H9 (cell line): Measurements from ENCODE around the gene RTP3. TPM values are rescaled to one million over a fixed set of nuclear protein-coding genes. Genes with fewer than 3 reads are reported as not detected.

Experiments used
- DNase-seq: peaks from one replicate; pipeline ENCODE4 v3.0.0-alpha.2; 2017
- H2AFZ ChIP-seq: one replicate; pipeline ENCODE4 v1.6.1; 2013; ENCODE audit warnings: mild to moderate bottlenecking, low read length, control low read depth, moderate library complexity
- H2AK5ac ChIP-seq: 2 replicates; pipeline ENCODE4 v1.6.1; 2013; ENCODE audit warnings: low read length, control low read depth, mixed read lengths; ENCODE audit not compliant: insufficient read length
- H2BK120ac ChIP-seq: one replicate; pipeline ENCODE4 v1.6.1; 2013; ENCODE audit warnings: low read depth, mild to moderate bottlenecking, low read length, control low read depth, inconsistent platforms; ENCODE audit not compliant: poor library complexity, severe bottlenecking
- H2BK12ac ChIP-seq: 2 replicates; pipeline ENCODE4 v1.6.1; 2013; ENCODE audit warnings: low read length, control low read depth, mixed read lengths, low read depth; ENCODE audit not compliant: insufficient read length
- H2BK15ac ChIP-seq: 2 replicates; pipeline ENCODE4 v1.6.1; 2013; ENCODE audit warnings: low read depth, low read length, control low read depth
- H2BK20ac ChIP-seq: one replicate; pipeline ENCODE4 v1.6.1; 2013; ENCODE audit warnings: low read depth, mild to moderate bottlenecking, low read length, control low read depth, inconsistent platforms; ENCODE audit not compliant: poor library complexity, severe bottlenecking
- H2BK5ac ChIP-seq: 2 replicates; pipeline ENCODE4 v1.6.1; 2013; ENCODE audit warnings: low read length, control low read depth, mixed read lengths; ENCODE audit not compliant: insufficient read length
- H3K14ac ChIP-seq: 2 replicates; pipeline ENCODE4 v1.6.1; 2013; ENCODE audit warnings: low read length, control low read depth; ENCODE audit not compliant: insufficient read depth
- H3K18ac ChIP-seq: 2 replicates; pipeline ENCODE4 v1.6.1; 2013; ENCODE audit warnings: low read depth, mild to moderate bottlenecking, mixed read lengths, low read length, control low read depth; ENCODE audit not compliant: insufficient read length
- H3K23ac ChIP-seq: 2 replicates; pipeline ENCODE4 v1.6.1; 2013; ENCODE audit warnings: low read length, control low read depth, mixed read lengths, low read depth; ENCODE audit not compliant: insufficient read length
- H3K23me2 ChIP-seq: 2 replicates; pipeline ENCODE4 v1.6.1; 2013; ENCODE audit warnings: low read depth, mild to moderate bottlenecking, mixed read lengths, low read length, control low read depth; ENCODE audit not compliant: insufficient read length, poor library complexity, severe bottlenecking
- H3K27ac ChIP-seq: 2 replicates; pipeline ENCODE4 v1.5.1; 2013; ENCODE audit warnings: low read length, control low read depth, mixed read lengths, low read depth; ENCODE audit not compliant: insufficient read length
- H3K27me3 ChIP-seq: 2 replicates; pipeline ENCODE4 v1.6.1; 2013; ENCODE audit warnings: low read length, control low read depth, inconsistent platforms; ENCODE audit not compliant: insufficient read depth
- H3K4ac ChIP-seq: 2 replicates; pipeline ENCODE4 v1.6.1; 2013; ENCODE audit warnings: low read depth, mild to moderate bottlenecking, control low read depth, inconsistent platforms, low read length, moderate library complexity
- H3K4me1 ChIP-seq: 2 replicates; pipeline ENCODE4 v1.6.1; 2013; ENCODE audit warnings: low read length, control low read depth, inconsistent platforms; ENCODE audit not compliant: insufficient read depth
- H3K4me2 ChIP-seq: 2 replicates; pipeline ENCODE4 v1.6.1; 2013; ENCODE audit warnings: low read length, control low read depth, mixed read lengths; ENCODE audit not compliant: insufficient read length, insufficient read depth
- H3K56ac ChIP-seq: 2 replicates; pipeline ENCODE4 v1.6.1; 2013; ENCODE audit warnings: low read depth, mild to moderate bottlenecking, mixed read lengths, low read length, control low read depth; ENCODE audit not compliant: insufficient read length
- H3K79me1 ChIP-seq: 2 replicates; pipeline ENCODE4 v1.6.1; 2013; ENCODE audit warnings: low read depth, mild to moderate bottlenecking, moderate library complexity, low read length, control low read depth, inconsistent platforms; ENCODE audit not compliant: insufficient read depth, poor library complexity, severe bottlenecking
- H3K79me2 ChIP-seq: 2 replicates; pipeline ENCODE4 v1.6.1; 2013; ENCODE audit warnings: low read length, control low read depth, inconsistent platforms; ENCODE audit not compliant: insufficient read depth
- H3K9ac ChIP-seq: 2 replicates; pipeline ENCODE4 v1.6.1; 2013; ENCODE audit warnings: low read length, control low read depth, mixed read lengths; ENCODE audit not compliant: insufficient read length; ENCODE audit errors: extremely low read depth
- H3K9me3 ChIP-seq: one replicate; pipeline ENCODE4 v1.6.1; 2013; ENCODE audit warnings: low read depth, low read length, inconsistent platforms; ENCODE audit not compliant: control insufficient read depth
- H3T11ph ChIP-seq: one replicate; pipeline ENCODE4 v1.6.1; 2013; ENCODE audit warnings: mild to moderate bottlenecking, low read length, control low read depth, inconsistent platforms
- H4K20me1 ChIP-seq: one replicate; pipeline ENCODE4 v1.6.1; 2013; ENCODE audit not compliant: control insufficient read depth, insufficient read length, insufficient read depth
- H4K5ac ChIP-seq: 2 replicates; pipeline ENCODE4 v1.6.1; 2013; ENCODE audit warnings: low read depth, mild to moderate bottlenecking, mixed read lengths, low read length, control low read depth; ENCODE audit not compliant: insufficient read length
- H4K8ac ChIP-seq: replicated peaks from 2 replicates; pipeline ENCODE4 v1.6.1; 2013; ENCODE audit warnings: low read length, control low read depth, mixed read lengths, low read depth; ENCODE audit not compliant: insufficient read length
- H4K91ac ChIP-seq: 2 replicates; pipeline ENCODE4 v1.6.1; 2013; ENCODE audit warnings: low read depth, mild to moderate bottlenecking, moderate library complexity, mixed read lengths, low read length, control low read depth; ENCODE audit not compliant: insufficient read length
- H3K27ac Mint-ChIP-seq, 3 experiments: 2 replicates in 2 of 3; 3 replicates in 1 of 3; pipeline ENCODE4 v1.8.0; 2020 to 2021; ENCODE audit warnings: mixed read lengths in 3 of 3, mild to moderate bottlenecking in 1 of 3, moderate library complexity in 1 of 3
- H3K27me3 Mint-ChIP-seq: 2 replicates; pipeline ENCODE4 v1.8.0; 2021; ENCODE audit warnings: low read depth, mild to moderate bottlenecking, moderate library complexity, mixed read lengths
- H3K36me3 Mint-ChIP-seq, 3 experiments: 2 replicates in 2 of 3; 3 replicates in 1 of 3; pipeline ENCODE4 v1.8.0; 2020 to 2021; ENCODE audit warnings: low read depth in 3 of 3, mixed read lengths in 3 of 3; ENCODE audit not compliant: insufficient read depth in 1 of 3
- H3K4me1 Mint-ChIP-seq, 2 experiments: 2 replicates each; pipeline ENCODE4 v1.8.0; 2020; ENCODE audit warnings: mixed read lengths in 2 of 2
- H3K4me3 Mint-ChIP-seq, 2 experiments: 2 replicates in 1 of 2; 3 replicates in 1 of 2; pipeline ENCODE4 v1.8.0; 2020 to 2021; ENCODE audit warnings: mild to moderate bottlenecking in 2 of 2, mixed read lengths in 2 of 2, moderate library complexity in 1 of 2
- H3K9me3 Mint-ChIP-seq, 2 experiments: 2 replicates in 1 of 2; 3 replicates in 1 of 2; pipeline ENCODE4 v1.8.0; 2020; ENCODE audit warnings: mild to moderate bottlenecking in 2 of 2, mixed read lengths in 2 of 2, moderate library complexity in 1 of 2
- CTCF ChIP-seq: fragments of 200-600 bp; sonication (generic); conservative IDR thresholded peaks from 3 replicates; pipeline ENCODE4 v1.8.0; 2021; ENCODE audit warnings: antibody characterized with exemption, mild to moderate bottlenecking
- WGBS: extraction: QIAGEN DNeasy Blood & Tissue Kit; methylation state at CpG from one replicate; pipeline ENCODE4 v1.1.7; 2013; ENCODE audit warnings: missing lambda C conversion rate, low lambda C conversion rate, mixed read lengths; ENCODE audit not compliant: insufficient read length; ENCODE audit errors: extremely low coverage; 5-methylcytosine and 5-hydroxymethylcytosine counted together
- total RNA-seq: library from RNA; stranded (reverse); gene quantifications from 2 replicates; pipeline ENCODE4 v1.2.1, GENCODE V29; 2021

Gene RTP3
- total RNA-seq, 1 experiment from 2014 or later, result not detected

DNA sequence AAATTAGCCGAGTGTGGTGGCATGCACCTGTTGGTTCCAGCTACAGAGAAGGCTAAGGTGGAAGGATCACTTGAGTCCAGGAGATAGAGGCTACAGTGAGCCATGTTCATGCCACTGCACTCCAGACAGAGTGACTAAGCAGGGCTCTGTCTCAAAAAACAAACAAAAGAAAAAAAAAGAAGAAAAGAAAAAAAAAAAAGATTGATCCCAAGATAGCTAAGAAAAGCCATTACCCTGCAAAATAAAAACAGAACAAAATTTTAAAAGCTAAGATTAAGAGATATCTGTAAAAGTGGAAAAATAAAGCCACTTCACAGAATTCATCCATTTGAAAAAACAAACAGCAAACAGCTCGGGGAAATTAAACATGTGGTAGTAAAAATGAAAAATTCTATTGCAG, 44.6 kb downstream of the RTP3 start:
- Histone ChIP-seq H2BK12ac (no peak overlapping the region), H2AK5ac (no peak overlapping the region), H3K4me2 (no peak overlapping the region), H4K8ac (no peak overlapping the region), H3T11ph (no peak overlapping the region), H4K20me1 (no peaks in the 10 kb centered on the region), H2BK120ac (no peak overlapping the region), H3K27me3 (no peaks in the 10 kb centered on the region), H2AFZ (no peak overlapping the region), H3K9me3 (no peaks in the 10 kb centered on the region), H2BK20ac (no peak overlapping the region), H3K56ac (no peak overlapping the region), H3K79me1 (no peaks in the 10 kb centered on the region), H2BK5ac (no peak overlapping the region), H3K27ac (no peak overlapping the region), H3K18ac (no peak overlapping the region), H3K14ac (no peak overlapping the region), H3K23me2 (no peaks in the 10 kb centered on the region), H4K5ac (no peak overlapping the region), H3K23ac (no peak overlapping the region), H2BK15ac (no peak overlapping the region), H3K79me2 (no peaks in the 10 kb centered on the region), H3K4me1 (peaks cover 17% of the 10 kb centered on the region; the same call in 1 of the 2 replicates), H3K4ac (no peak overlapping the region), H4K91ac (no peak overlapping the region), H3K9ac (no peak overlapping the region)
- H3K4me3 Mint-ChIP-seq, result no peak overlapping the region
- no peak for TF ChIP-seq CTCF
- WGBS, result no CpG with 5 or more reads among the region's 2 CpGs
- H3K9me3 Mint-ChIP-seq, result no peaks in the 10 kb centered on the region
- H3K36me3 Mint-ChIP-seq, result 0 out of 7 replicates have a peak, but pooled peaks cover 0 to 4% (median 0%) of the 10 kb centered on the region in 3 experiments
- peak overlapping the region in 2 of 3 experiments; percentile 84 to 92; a peak in 5 of 7 replicates for H3K27ac Mint-ChIP-seq
- peaks cover 55% of the 10 kb centered on the region in 2 experiments for H3K4me1 Mint-ChIP-seq
- H3K27me3 Mint-ChIP-seq, result no peaks in the 10 kb centered on the region
- DNase-seq, result no peak
